ENCODE measurements around the gene BRINP1.

The BRINP1 gene

GRCh38 chr9:119154527-119154926, 214.7 kb downstream of the BRINP1 start (continued):
- TF ChIP-seq ZNF529 (tag by site-specific recombination; IDR thresholded peaks at IDR 0.05; ENCODE audit: insufficient replicate concordance) (no peak), ZNF785 (tag by site-specific recombination; IDR thresholded peaks at IDR 0.05) (no peak), HOXC10 (CRISPR knock-in tag; IDR thresholded peaks at IDR 0.05) (no peak), ZNF223 (tag by site-specific recombination; IDR thresholded peaks at IDR 0.05) (no peak)

- Histone ChIP-seq H3K36me3 (ENCODE audit: control insufficient read depth in 2 of 2, insufficient read depth in 1 of 2, low read length in 2 of 2) (no peaks in the 10 kb centered on the region), H3K4me3 (ENCODE audit: low read depth, low read length) (no peak overlapping the region), H3K9me3 (ENCODE audit: control insufficient read depth, insufficient read depth, low read depth, low read length) (no peaks in the 10 kb centered on the region), H3K27ac (ENCODE audit: extremely low read depth, low read depth, low read length) (no peak overlapping the region), H3K4me1 (ENCODE audit: control insufficient read depth, insufficient read depth, low read length) (no peaks in the 10 kb centered on the region)
- no peak for TF ChIP-seq ZNF843 (tag by site-specific recombination; IDR thresholded peaks at IDR 0.05)
- TF ChIP-seq ZSCAN23 (tag by site-specific recombination; IDR thresholded peaks at IDR 0.05) = no peak
- TF ChIP-seq ZIC2 (tag by site-specific recombination; IDR thresholded peaks at IDR 0.05) = no peak
- no peak for TF ChIP-seq ZNF2 (tag by site-specific recombination; IDR thresholded peaks at IDR 0.05)
- TF ChIP-seq ZSCAN5A (tag by site-specific recombination; IDR thresholded peaks at IDR 0.05) = no peak
- ChIA-PET CTCF (no interaction called here), POLR2A (no interaction called here)
These were observed 215.8 kb downstream of the BRINP1 start for GRCh38 chr9:119153402-119153801.

GRCh38 chr9:119148855-119149254, 220.4 kb downstream of the BRINP1 start:
- no peaks in the 10 kb centered on the region for H3K4me1 ChIP-seq (ENCODE audit: control insufficient read depth, insufficient read depth, low read length)
- TF ChIP-seq ZBTB44 (tag by site-specific recombination; IDR thresholded peaks at IDR 0.05) (no peak), ZNF114 (tag by site-specific recombination; IDR thresholded peaks at IDR 0.05) (no peak), ZSCAN30 (tag by site-specific recombination; IDR thresholded peaks at IDR 0.05) (no peak), ZNF555 (tag by site-specific recombination; conservative IDR thresholded peaks at IDR 0.05) (no peak), ZNF660 (tag by site-specific recombination; IDR thresholded peaks at IDR 0.05) (no peak), ZNF19 (tag by site-specific recombination; IDR thresholded peaks at IDR 0.05; ENCODE audit: low read depth) (no peak), EGR2 (tag by site-specific recombination; IDR thresholded peaks at IDR 0.05; ENCODE audit: low read depth) (no peak), ZNF18 (tag by site-specific recombination; IDR thresholded peaks at IDR 0.05) (no peak), ZNF398 (tag by site-specific recombination; IDR thresholded peaks at IDR 0.05) (no peak)
- H3K27ac ChIP-seq (ENCODE audit: extremely low read depth, low read depth, low read length) = no peak overlapping the region
- ChIA-PET CTCF (no interaction called here), POLR2A (no interaction called here)
- no peaks in the 10 kb centered on the region for H3K9me3 ChIP-seq (ENCODE audit: control insufficient read depth, insufficient read depth, low read depth, low read length)
- H3K36me3 ChIP-seq (ENCODE audit: control insufficient read depth in 2 of 2, insufficient read depth in 1 of 2, low read length in 2 of 2) = no peaks in the 10 kb centered on the region
- no peak overlapping the region for H3K4me3 ChIP-seq (ENCODE audit: low read depth, low read length)
